ENCODE results near the gene PTGER1.

Gene PTGER1

DNA sequence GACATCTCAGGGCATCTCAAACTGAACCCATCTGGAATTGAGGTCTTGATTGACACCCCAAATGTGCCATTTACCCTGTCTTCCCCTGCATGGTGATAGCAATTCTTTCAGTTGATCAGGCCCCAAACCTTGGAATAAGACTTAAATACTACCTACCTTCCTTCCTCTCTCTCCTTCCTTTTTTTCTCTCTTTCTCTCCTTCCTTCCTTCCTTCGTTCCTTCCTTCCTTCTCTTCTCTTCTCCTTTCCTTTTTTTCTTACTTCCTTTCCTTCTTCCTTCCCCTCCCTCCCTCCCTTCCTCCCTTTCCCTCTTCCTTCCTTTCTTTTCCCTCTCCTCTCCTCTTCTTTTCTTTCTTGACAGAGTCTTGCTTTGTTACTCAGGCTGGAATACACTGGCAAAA is 28.1 kb upstream of the PTGER1 start:
- CTCF ChIA-PET: interaction anchor here (1.1 to 1.5 kb wide), 3 partner anchors 8 to 16 kb away, joined by 3 to 6 read pairs (median 4); partner anchors contain the start of gene GIPC1
- no peak overlapping the region for H3K4me3 ChIP-seq (ENCODE audit: low read depth, low read length)

DNA sequence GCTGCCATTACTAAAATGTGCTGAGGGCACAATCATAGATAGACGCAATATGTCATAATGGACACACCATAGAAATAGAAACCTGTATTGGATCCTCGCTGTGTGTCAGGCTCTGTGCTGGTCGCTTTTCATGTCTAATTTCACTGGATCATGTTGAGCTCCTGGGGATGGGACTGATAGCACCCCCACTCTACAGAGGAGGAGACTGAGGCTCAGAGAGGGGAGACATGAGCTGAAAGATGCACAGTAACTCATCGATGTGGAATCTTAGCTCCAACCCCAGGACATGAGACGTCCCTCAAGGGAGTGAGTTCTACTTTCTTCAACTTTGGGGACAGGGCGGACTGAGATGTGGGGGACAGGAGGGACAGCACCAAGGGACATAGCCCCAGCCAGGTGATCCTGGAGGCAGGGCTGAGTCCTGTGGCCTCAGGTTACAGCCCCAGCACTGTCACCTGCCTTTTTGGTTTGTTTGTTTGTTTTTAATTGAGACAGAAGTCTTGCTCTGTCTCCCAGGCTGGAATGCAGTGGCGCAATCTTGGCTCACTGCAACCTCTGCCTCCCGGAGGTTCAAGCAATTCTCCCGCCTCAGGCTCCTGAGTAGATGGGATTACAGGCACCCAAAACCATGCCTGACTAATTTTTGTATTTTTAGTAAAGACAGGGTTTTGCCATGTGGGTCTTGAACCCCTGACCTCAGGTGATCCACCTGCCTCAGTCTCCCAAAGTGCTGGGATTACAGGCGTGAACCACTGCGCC is 27.4 kb upstream of the PTGER1 start:
- TF ChIP-seq, protein P1, sequence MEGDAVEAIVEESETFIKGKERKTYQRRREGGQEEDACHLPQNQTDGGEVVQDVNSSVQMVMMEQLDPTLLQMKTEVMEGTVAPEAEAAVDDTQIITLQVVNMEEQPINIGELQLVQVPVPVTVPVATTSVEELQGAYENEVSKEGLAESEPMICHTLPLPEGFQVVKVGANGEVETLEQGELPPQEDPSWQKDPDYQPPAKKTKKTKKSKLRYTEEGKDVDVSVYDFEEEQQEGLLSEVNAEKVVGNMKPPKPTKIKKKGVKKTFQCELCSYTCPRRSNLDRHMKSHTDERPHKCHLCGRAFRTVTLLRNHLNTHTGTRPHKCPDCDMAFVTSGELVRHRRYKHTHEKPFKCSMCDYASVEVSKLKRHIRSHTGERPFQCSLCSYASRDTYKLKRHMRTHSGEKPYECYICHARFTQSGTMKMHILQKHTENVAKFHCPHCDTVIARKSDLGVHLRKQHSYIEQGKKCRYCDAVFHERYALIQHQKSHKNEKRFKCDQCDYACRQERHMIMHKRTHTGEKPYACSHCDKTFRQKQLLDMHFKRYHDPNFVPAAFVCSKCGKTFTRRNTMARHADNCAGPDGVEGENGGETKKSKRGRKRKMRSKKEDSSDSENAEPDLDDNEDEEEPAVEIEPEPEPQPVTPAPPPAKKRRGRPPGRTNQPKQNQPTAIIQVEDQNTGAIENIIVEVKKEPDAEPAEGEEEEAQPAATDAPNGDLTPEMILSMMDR (IDR thresholded peaks at IDR 0.05; ENCODE audit: insufficient read depth, low read length, missing control alignments): no peak
- no peak overlapping the region for H3K4me3 ChIP-seq (ENCODE audit: low read depth, low read length)
- no peak for DNase-seq (ENCODE audit: low read depth, low spot score)
- CTCF ChIA-PET: interaction anchor here (0.7 to 1.2 kb wide), 3 partner anchors 17 to 23 kb away, joined by 3 to 10 read pairs (median 3); no protein-coding TSS in a partner anchor
- POLR2A ChIA-PET: interaction anchor here (0.6 kb wide), 1 partner anchor 502 kb away, joined by 3 read pairs; no protein-coding TSS in a partner anchor

More for the DNA sequence above, 28.1 kb upstream of the PTGER1 start:
- POLR2A ChIA-PET: no interaction called here
- TF ChIP-seq, protein P1 (IDR thresholded peaks at IDR 0.05; ENCODE audit: insufficient read depth, low read length, missing control alignments): no peak
- no peak for DNase-seq (ENCODE audit: low read depth, low spot score)

DNA sequence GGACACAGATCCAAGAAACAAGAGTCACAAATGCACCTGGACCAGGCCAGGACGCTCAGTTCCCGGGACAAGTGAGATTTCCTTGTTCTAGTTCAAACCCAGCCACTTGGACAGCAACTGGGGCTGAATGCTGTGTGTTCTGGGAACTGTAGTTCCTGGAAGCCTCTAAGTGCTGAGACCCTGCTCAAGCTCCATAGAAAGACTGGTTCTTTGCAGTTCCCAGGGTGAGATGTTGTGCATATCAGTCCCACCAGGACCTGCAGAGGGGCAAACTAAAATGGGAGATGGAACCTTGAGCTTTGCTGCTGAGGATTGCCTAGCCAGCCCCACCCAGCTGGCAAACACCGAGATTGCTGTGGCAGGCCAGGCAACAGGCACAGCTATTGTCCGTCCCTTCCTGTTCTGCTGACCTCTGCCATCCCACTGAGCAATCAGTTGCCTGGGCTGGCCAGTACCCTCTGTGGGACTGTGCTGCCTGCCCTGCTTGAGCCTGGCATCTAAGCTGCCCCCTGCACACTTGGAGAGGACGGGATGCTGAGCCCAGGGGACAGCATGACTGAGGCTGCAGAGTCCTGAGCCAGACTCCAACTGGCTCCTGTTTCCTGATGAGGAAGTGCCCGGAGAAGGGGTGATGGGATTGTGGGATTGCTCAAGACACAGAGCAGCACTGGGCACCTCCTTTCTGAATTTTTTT is 22.2 kb upstream of the PTGER1 start:
- TF ChIP-seq, protein P1 (IDR thresholded peaks at IDR 0.05; ENCODE audit: insufficient read depth, low read length, missing control alignments): no peak
- ChIA-PET CTCF (interaction anchor here (2.5 to 4.5 kb wide), 4 partner anchors 9 to 59 kb away, joined by 7 to 32 read pairs (median 22); no protein-coding TSS in a partner anchor), POLR2A (interaction anchor here (0.6 to 1.6 kb wide), 3 partner anchors 8 to 1334 kb away, joined by 3 to 7 read pairs (median 4); partner anchors contain the start of gene DNAJB1)
- no peak overlapping the region for H3K4me3 ChIP-seq (ENCODE audit: low read depth, low read length)
- DNase-seq (ENCODE audit: low read depth, low spot score): no peak

DNA sequence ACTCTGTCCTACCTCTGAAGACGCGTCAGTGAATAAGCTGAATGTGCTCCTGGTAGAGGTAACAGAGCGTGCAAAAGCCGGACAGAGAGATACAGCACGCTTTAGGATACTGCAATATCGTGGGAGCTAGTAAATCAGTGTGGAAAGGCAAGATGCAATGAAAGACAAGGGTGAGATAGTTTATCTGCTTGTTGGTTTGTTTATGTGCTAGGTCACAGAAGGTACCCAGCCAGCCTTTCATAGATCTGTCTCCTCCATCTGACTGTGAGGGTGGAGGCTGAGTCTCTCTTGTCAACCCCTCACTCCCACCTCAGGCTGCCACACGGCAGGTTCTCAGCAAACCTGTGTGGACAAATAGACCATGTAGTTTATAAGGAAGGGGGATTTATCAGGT is 21.7 kb upstream of the PTGER1 start:
- no peak for DNase-seq (ENCODE audit: low read depth, low spot score)
- peak overlapping the region; percentile 56; the same call in 1 of the 2 replicates for H3K4me3 ChIP-seq (ENCODE audit: low read depth, low read length)
- POLR2A ChIA-PET: interaction anchor here (0.6 to 1.6 kb wide), 4 partner anchors 9 to 21 kb away, joined by 3 to 7 read pairs (median 5); partner anchors contain the start of gene DNAJB1

DNA sequence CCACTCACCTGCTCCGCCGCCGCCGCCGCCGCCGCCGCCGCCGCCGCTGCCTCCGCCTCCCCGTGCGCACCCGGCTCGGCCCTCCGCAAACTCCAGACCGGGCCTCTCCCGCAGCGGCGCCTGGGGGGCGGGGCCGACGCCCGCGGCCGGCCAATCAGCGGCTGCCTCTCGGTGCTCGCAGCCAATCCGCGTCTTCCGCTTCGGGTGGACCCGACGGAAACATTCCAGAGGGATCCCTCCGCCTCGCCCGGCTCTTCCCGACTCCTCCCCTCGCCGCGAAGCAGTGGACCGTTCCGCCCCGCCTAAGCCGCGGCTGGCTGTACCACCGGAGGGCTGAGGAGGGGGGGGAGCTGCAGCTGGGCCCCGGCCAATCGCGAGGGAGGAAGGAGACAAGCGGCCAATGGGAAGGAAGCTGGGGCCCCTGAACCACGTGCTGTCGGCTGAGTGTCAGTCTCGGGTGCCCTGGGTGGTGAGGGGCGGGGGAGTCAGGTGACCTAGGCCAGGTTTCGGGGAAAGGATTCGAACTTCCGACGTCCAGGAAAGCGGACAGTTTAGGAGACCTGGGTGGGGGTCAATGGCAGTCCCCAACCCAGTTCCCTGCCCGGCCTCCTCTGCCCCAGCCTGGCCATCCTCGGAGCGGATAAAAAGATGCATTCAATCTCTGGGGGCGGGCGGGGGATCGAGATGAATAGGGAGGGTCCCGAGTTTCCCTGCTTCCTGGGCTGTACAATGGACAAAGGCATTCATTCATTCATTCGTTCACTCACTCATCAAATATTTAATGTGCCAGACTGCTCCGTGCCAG is 21.1 kb upstream of the PTGER1 start, which contains the start of gene GIPC1:
GIPC1 (minus strand) TSS at position 99 of the 805 bp plus-strand sequence. CDS start 13,151 bp downstream, outside the sequence.
- CTCF ChIA-PET: interaction anchor here (1.3 to 4.5 kb wide), 7 partner anchors 8 to 60 kb away, joined by 3 to 32 read pairs (median 7); partner anchors contain the start of gene PTGER1
- peak; percentile 92 for DNase-seq (ENCODE audit: low read depth, low spot score)

More for the DNA sequence above, 21.7 kb upstream of the PTGER1 start:
- TF ChIP-seq, protein P1 (IDR thresholded peaks at IDR 0.05; ENCODE audit: insufficient read depth, low read length, missing control alignments): no peak
- CTCF ChIA-PET: interaction anchor here (2.5 to 4.5 kb wide), 4 partner anchors 9 to 60 kb away, joined by 7 to 32 read pairs (median 22); no protein-coding TSS in a partner anchor

More for the DNA sequence above, 21.1 kb upstream of the PTGER1 start, which contains the start of gene GIPC1:
- POLR2A ChIA-PET: interaction anchor here (0.6 to 1.0 kb wide), 3 partner anchors 9 to 22 kb away, joined by 3 to 6 read pairs (median 4); partner anchors contain the start of gene DNAJB1
- TF ChIP-seq, protein P1 (IDR thresholded peaks at IDR 0.05; ENCODE audit: insufficient read depth, low read length, missing control alignments): no peak
- H3K4me3 ChIP-seq (ENCODE audit: low read depth, low read length): peak within 1 kb of the TSS; percentile 85
